GM10266 (cell line): Measurements from ENCODE around the gene PLPPR1.

ENCODE experiments used
- DNase-seq: peaks from one replicate; pipeline ENCODE4 v3.0.0; 2012; ENCODE audit errors: extremely low spot score
- TF ChIP-seq, protein P1 (sequence below): IDR thresholded peaks from 2 replicates; pipeline ENCODE4 v1.5.1; 2012; ENCODE audit warnings: mild to moderate bottlenecking, low read depth; ENCODE audit not compliant: control insufficient read depth, insufficient read depth; ENCODE audit errors: missing control alignments

PLPPR1 gene

DNA sequence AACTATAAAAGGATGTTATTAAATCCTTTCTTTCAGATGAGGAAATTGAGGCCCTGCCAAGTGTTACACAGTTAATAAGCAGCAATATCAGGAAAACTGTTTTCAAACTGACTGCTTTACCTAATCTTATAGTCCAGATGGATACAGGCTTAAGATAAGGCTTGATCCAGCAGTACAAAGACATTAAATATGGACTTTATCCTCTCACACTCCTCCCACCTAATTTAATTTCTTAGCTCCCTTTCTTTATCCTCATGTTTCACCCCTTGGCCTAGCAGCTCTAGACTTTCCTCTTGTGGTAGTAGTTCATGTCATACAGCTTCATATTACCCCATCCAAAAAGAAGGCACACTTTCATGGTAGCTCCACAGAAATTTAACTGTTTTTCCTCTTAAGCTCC lies 191.8 kb downstream of the PLPPR1 start:
- DNase-seq: no peak
- TF ChIP-seq, protein P1, sequence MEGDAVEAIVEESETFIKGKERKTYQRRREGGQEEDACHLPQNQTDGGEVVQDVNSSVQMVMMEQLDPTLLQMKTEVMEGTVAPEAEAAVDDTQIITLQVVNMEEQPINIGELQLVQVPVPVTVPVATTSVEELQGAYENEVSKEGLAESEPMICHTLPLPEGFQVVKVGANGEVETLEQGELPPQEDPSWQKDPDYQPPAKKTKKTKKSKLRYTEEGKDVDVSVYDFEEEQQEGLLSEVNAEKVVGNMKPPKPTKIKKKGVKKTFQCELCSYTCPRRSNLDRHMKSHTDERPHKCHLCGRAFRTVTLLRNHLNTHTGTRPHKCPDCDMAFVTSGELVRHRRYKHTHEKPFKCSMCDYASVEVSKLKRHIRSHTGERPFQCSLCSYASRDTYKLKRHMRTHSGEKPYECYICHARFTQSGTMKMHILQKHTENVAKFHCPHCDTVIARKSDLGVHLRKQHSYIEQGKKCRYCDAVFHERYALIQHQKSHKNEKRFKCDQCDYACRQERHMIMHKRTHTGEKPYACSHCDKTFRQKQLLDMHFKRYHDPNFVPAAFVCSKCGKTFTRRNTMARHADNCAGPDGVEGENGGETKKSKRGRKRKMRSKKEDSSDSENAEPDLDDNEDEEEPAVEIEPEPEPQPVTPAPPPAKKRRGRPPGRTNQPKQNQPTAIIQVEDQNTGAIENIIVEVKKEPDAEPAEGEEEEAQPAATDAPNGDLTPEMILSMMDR: no peak

DNA sequence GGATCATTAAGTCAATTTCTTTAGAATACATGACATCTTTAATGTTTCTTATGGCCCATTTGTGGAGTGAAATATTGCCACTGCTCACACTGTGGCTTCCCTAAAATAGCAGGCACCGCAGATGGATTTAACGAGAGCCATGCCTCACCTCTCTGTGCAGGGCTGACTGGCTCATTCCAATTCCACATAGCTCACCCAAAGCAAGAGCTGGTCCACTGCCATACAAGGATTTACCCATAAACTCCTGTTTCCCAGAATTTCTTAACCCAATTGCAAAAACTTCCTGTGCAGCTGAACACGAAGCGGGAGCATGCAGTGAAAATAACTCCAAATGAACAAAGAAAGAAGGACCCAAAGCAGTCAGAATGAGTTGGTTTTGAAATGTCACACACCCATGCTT lies 196.7 kb downstream of the PLPPR1 start:
- TF ChIP-seq, protein P1: no peak
- DNase-seq: no peak

DNA sequence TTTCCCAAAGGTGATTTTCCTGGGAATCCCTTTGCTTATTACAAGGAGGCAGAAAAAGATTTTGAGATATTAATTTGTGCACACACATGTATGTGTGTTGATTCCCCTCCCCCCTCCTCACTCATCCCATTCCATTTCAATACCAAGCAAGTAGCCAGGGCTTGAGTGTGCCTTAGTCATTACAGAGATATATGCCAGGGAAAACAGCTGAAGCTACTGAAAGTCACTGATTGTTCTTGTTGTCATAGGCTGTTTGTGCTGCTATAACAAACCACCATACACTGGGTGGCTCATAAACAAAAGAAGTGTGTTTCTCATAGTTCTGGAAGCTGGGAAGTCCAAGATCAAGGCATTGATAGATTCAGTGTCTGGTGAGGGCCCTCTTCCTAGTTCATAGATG lies 197.6 kb downstream of the PLPPR1 start:
- DNase-seq: no peak
- TF ChIP-seq, protein P1: no peak

DNA sequence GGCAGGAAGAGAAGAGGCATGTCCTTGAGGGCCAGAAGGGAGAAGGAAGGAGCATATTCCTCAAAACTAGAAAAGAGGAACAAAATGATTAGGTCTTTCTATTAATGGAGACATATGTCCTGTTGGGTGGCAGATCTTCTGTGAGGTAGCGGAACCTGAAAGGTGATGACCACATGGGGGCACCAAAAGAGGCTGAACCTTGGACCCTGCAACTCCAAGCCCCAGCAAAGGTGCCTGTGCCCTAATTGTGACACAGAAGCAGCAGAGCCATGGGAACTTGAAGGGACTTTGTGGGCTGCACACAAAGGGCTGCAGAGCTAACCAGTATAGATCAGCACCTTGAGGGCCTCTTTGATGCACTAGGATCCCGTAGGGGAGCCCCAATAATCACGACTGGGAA lies 198.3 kb downstream of the PLPPR1 start:
- TF ChIP-seq, protein P1: no peak
- DNase-seq: no peak

DNA sequence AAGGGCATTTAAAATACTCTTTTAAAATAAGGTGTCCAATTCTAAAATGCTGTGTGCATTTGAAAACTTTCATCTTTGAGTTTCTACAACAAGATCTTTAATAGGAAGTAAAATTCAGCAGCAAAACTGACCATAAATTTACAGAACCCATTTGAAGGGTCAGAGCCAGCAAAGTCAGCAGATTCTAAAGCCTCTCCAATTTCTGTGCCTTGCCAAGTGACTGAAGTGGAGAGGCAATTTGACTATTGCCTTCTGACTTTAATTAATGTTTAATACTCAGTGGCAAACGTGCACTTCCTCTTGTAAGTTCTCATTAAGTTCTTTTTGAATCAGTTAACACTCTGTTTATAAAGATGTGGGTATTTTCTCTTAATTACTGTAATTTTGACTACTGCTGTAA lies 201.1 kb downstream of the PLPPR1 start:
- TF ChIP-seq, protein P1: no peak
- DNase-seq: no peak

DNA sequence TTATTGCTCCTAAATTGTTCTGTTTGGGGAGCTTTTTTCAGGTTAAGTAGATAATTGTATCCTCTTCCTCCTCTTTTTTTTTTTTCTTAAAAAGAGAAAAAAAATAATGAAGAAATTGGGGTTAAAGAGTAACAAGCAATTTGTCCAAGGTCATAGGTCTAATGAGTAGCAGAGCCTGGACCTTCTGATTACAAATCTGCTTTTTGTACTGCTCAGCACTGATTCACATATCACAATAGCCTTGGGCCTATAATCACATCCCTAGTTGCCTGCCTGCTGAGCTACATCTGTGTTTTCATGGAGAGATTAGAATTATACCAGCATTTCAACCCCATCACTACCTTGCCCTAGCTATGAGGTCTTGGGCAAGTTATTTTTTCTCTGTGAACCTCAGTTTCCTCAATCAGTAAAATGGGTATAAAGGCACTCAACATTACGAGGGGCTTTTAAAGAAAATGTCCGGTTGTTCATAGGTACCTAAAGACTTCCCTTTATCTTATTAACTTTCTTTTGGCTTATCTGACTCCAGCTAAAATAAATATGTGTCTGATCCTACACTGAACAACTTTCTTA lies 204.0 kb downstream of the PLPPR1 start:
- DNase-seq: no peak
- TF ChIP-seq, protein P1: no peak

DNA sequence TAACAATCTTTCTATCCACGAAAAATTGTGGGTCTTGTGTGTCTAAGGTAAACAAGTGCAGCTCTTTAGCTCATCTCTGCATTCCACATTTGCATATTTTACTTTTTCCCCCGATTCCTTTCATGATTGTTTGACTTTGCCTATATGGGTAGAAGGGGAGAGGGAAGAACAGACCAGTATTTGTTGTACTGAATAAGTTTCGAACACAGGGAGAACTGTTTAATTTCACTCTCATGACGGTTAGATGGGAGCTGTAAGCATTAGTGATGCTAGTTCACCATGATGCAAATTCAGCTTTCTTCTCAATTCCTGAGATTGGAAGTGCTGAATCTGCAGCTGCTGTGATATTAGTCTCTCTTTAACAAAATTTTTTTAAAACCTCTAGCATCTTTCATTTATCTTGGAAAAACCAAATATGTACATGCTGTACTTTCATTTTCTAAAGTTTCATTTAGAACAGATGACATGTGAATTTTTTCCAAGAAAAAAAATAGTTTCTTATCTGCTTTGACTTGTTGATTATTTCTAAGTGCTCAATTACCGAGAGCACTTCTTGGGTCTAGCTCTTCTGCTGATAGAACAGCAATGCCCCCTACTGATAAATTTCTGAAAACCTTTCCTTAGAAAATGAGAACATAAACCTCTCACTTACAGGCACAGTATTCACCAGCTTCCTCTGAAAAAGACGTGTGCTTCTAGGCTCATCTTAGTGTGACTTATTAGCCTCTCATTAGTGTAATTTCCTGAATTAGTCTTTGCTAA lies 206.8 kb downstream of the PLPPR1 start:
- peak; percentile 3 for DNase-seq
- TF ChIP-seq, protein P1: peak; percentile 42
